ENCODE results near the gene CACNA1E. TPM values are rescaled to one million over a fixed set of nuclear protein-coding genes. Genes with fewer than 3 reads are reported as not detected.

The CACNA1E gene
- total RNA-seq, 1 experiment from 2014 or later, result 0.05 TPM

DNA sequence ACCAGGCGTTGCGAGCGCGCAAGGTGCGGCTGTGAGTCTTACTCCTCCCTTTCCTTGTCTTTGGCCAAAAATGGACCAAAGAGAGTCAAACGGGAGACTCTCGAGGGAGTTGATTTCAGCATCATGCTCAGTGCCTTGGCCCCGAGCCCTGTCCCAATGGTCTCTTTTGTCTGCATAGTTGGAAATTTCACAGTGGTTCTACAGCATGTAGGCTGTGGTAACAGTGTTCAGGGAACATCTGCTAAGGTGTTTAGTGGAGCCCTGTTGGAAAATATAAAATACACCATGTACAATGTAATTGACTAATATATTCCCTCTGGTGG, 2.7 kb downstream of the CACNA1E start:
- TF ChIP-seq, protein P1, sequence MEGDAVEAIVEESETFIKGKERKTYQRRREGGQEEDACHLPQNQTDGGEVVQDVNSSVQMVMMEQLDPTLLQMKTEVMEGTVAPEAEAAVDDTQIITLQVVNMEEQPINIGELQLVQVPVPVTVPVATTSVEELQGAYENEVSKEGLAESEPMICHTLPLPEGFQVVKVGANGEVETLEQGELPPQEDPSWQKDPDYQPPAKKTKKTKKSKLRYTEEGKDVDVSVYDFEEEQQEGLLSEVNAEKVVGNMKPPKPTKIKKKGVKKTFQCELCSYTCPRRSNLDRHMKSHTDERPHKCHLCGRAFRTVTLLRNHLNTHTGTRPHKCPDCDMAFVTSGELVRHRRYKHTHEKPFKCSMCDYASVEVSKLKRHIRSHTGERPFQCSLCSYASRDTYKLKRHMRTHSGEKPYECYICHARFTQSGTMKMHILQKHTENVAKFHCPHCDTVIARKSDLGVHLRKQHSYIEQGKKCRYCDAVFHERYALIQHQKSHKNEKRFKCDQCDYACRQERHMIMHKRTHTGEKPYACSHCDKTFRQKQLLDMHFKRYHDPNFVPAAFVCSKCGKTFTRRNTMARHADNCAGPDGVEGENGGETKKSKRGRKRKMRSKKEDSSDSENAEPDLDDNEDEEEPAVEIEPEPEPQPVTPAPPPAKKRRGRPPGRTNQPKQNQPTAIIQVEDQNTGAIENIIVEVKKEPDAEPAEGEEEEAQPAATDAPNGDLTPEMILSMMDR (IDR thresholded peaks at IDR 0.05; ENCODE audit: unreplicated experiment), result no peak
- POLR2A ChIA-PET, result interaction anchor here (1.2 kb wide), 1 partner anchor 15 kb away, joined by 4 read pairs; no protein-coding TSS in a partner anchor
- Mint-ChIP-seq H3K27ac (ENCODE audit: low read depth, unreplicated experiment) (no peak overlapping the region), H3K4me3 (ENCODE audit: unreplicated experiment) (no peak overlapping the region), H3K36me3 (ENCODE audit: insufficient read depth, unreplicated experiment) (no peaks in the 10 kb centered on the region), H3K9me3 (ENCODE audit: unreplicated experiment) (no peaks in the 10 kb centered on the region), H3K27me3 (ENCODE audit: insufficient read depth, unreplicated experiment) (peaks cover 60% of the 10 kb centered on the region), H3K4me1 (ENCODE audit: insufficient read depth, unreplicated experiment) (peaks cover 18% of the 10 kb centered on the region)
- BruUV-seq (replicated peaks), result no TSS peak
- intact Hi-C loops (cut with micrococcal nuclease), result no loop called here
- CTCF ChIA-PET, result interaction anchor here (1.1 to 17.4 kb wide), 2 partner anchors 26 to 451 kb away, joined by 4 to 410 read pairs; no protein-coding TSS in a partner anchor
- no peak for DNase-seq (ENCODE audit: unreplicated experiment)

DNA sequence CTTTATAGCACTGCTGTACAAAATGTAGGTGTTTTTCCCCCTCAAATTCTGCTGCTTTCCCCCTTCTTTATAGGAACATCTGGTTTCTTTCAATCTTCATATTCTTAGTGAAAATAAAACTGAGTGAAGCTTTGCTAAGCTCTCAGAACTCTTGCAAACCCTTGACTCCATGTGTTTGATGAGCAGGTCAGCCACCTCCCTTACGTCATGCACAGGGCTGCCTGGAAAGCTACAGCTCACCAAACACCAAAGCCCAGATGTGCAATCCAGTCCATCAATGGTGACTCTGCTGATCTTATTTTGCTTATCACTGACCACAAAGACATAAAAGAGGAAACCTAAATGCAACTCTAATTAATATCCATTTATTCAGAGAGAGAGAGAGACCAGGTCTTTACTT, 5.5 kb downstream of the CACNA1E start:
- no peak for DNase-seq (ENCODE audit: unreplicated experiment)
- ChIA-PET CTCF (interaction anchor here (0.6 to 17.4 kb wide), 8 partner anchors 9 to 595 kb away, joined by 3 to 410 read pairs (median 4); no protein-coding TSS in a partner anchor), POLR2A (interaction anchor here (0.6 to 0.7 kb wide), 2 partner anchors 11 to 464 kb away, joined by 3 read pairs; no protein-coding TSS in a partner anchor)
- Mint-ChIP-seq H3K27ac (ENCODE audit: low read depth, unreplicated experiment) (no peak overlapping the region), H3K4me1 (ENCODE audit: insufficient read depth, unreplicated experiment) (peaks cover 24% of the 10 kb centered on the region), H3K4me3 (ENCODE audit: unreplicated experiment) (no peak overlapping the region), H3K36me3 (ENCODE audit: insufficient read depth, unreplicated experiment) (no peaks in the 10 kb centered on the region), H3K9me3 (ENCODE audit: unreplicated experiment) (no peaks in the 10 kb centered on the region), H3K27me3 (ENCODE audit: insufficient read depth, unreplicated experiment) (peaks cover 63% of the 10 kb centered on the region)
- TF ChIP-seq, protein P1 (IDR thresholded peaks at IDR 0.05; ENCODE audit: unreplicated experiment), result no peak
- no TSS peak for BruUV-seq (replicated peaks)
- intact Hi-C loops (cut with micrococcal nuclease), result no loop called here

- no peaks in the 10 kb centered on the region for H3K36me3 Mint-ChIP-seq (ENCODE audit: insufficient read depth, unreplicated experiment)
- H3K27ac Mint-ChIP-seq (ENCODE audit: low read depth, unreplicated experiment), result no peak overlapping the region
- peaks cover 24% of the 10 kb centered on the region for H3K4me1 Mint-ChIP-seq (ENCODE audit: insufficient read depth, unreplicated experiment)
- intact Hi-C loops (cut with micrococcal nuclease), result no loop called here
- no TSS peak for BruUV-seq (replicated peaks)
- CTCF ChIA-PET, result interaction anchor here (0.5 to 9.0 kb wide), 7 partner anchors 11 to 686 kb away, joined by 3 to 91 read pairs (median 5); partner anchors contain the start of gene CACNA1E
- POLR2A ChIA-PET, result interaction anchor here (0.7 to 1.0 kb wide), 2 partner anchors 9 to 51 kb away, joined by 3 read pairs; no protein-coding TSS in a partner anchor
- H3K9me3 Mint-ChIP-seq (ENCODE audit: unreplicated experiment), result no peaks in the 10 kb centered on the region
- peak; percentile 57 for DNase-seq (ENCODE audit: unreplicated experiment)
- no peak overlapping the region for H3K4me3 Mint-ChIP-seq (ENCODE audit: unreplicated experiment)
- TF ChIP-seq, protein P1 (IDR thresholded peaks at IDR 0.05; ENCODE audit: unreplicated experiment), result no peak
- peaks cover 51% of the 10 kb centered on the region for H3K27me3 Mint-ChIP-seq (ENCODE audit: insufficient read depth, unreplicated experiment)
Observed at GRCh38 chr1:181490276-181490675, 7.0 kb downstream of the CACNA1E start.

GRCh38 chr1:181490740-181491712, 7.7 kb downstream of the CACNA1E start:
- no peak overlapping the region for H3K4me3 Mint-ChIP-seq (ENCODE audit: unreplicated experiment)
- intact Hi-C loops (cut with micrococcal nuclease), result no loop called here
- peaks cover 24% of the 10 kb centered on the region for H3K4me1 Mint-ChIP-seq (ENCODE audit: insufficient read depth, unreplicated experiment)
- no peak for DNase-seq (ENCODE audit: unreplicated experiment)
- H3K36me3 Mint-ChIP-seq (ENCODE audit: insufficient read depth, unreplicated experiment), result no peaks in the 10 kb centered on the region
- ChIA-PET CTCF (interaction anchor here (0.5 to 9.0 kb wide), 7 partner anchors 12 to 686 kb away, joined by 3 to 91 read pairs (median 5); partner anchors contain the start of gene CACNA1E), POLR2A (interaction anchor here (0.6 to 1.7 kb wide), 5 partner anchors 10 to 653 kb away, joined by 3 to 4 read pairs (median 3); no protein-coding TSS in a partner anchor)
- no peak overlapping the region for H3K27ac Mint-ChIP-seq (ENCODE audit: low read depth, unreplicated experiment)
- BruUV-seq (replicated peaks), result no TSS peak
- peaks cover 44% of the 10 kb centered on the region for H3K27me3 Mint-ChIP-seq (ENCODE audit: insufficient read depth, unreplicated experiment)
- H3K9me3 Mint-ChIP-seq (ENCODE audit: unreplicated experiment), result no peaks in the 10 kb centered on the region
- TF ChIP-seq, protein P1 (IDR thresholded peaks at IDR 0.05; ENCODE audit: unreplicated experiment), result no peak

All from MCF 10A (cell line).